HCT116 (cell line): ENCODE results near the gene ATG4B. TPM values are rescaled to one million over a fixed set of nuclear protein-coding genes. Genes with fewer than 3 reads are reported as not detected.

Source experiments
- ATAC-seq: fragments of 200-7000 bp; cut with Tn5 transposase; 2 replicates; pipeline ENCODE4 v1.9.1; 2020; ENCODE audit warnings: mild to moderate bottlenecking, moderate library complexity
- BruUV-seq: library from RNA; stranded (reverse); fragments of 400-500 nt; replicated peaks from 2 replicates; lab custom pipeline; 2021; lab: Mats Ljungman, UMichigan
- CTCF ChIA-PET: fragments of 300-600 bp; sonication (Branson Sonifier 250); formaldehyde crosslinking; loops from one replicate; lab custom pipeline; 2021; ENCODE audit warnings: antibody characterized with exemption; lab: Charles Lee
- POLR2A ChIA-PET: fragments of 300-600, 350-600 bp; sonication (Branson Sonifier 250); formaldehyde crosslinking; loops from one replicate; lab custom pipeline; 2021; ENCODE audit warnings: antibody characterized with exemption; lab: Charles Lee
- RAD21 ChIA-PET, 2 experiments: fragments of 300-600 bp; sonication (Branson Sonifier 250); formaldehyde crosslinking; loops; one replicate each; lab custom pipeline; 2023; ENCODE audit warnings: low total read pairs in 2 of 2; ENCODE audit not compliant: uncharacterized antibody in 2 of 2, unreplicated experiment in 2 of 2, low non-redundant PET in 1 of 2; lab: Charles Lee
- DNase-seq: peaks from one replicate; pipeline ENCODE4 v3.0.0-alpha.2; 2010; ENCODE audit warnings: low read depth, low spot score
- H2AFZ ChIP-seq: fragments of 200-600 bp; shearing (Covaris generic), sonication (generic); 2 replicates; pipeline ENCODE4 v1.6.1; 2017; ENCODE audit warnings: low read depth, mixed run types, mixed read lengths, antibody characterized with exemption, low read length; ENCODE audit not compliant: poor library complexity, severe bottlenecking
- H3K27ac ChIP-seq: 2 replicates; pipeline ENCODE4 v1.5.1; 2012; ENCODE audit warnings: low read depth, low read length
- H3K27me3 ChIP-seq: fragments of 200-600 bp; sonication (generic); 2 replicates; pipeline ENCODE4 v1.6.1; 2016; ENCODE audit warnings: mixed run types, low read length, mixed read lengths; ENCODE audit not compliant: insufficient read depth
- H3K36me3 ChIP-seq, 2 experiments: fragments of 200-500 bp in 1 of 2; fragments of 200-600 bp in 1 of 2; sonication (Bioruptor generic) in 1 of 2; sonication (generic) in 1 of 2; 2 replicates each; pipeline versions ENCODE4 v1.5.1 to v1.6.1; 2014 to 2016; ENCODE audit warnings: low read length in 2 of 2, inconsistent platforms in 1 of 2, mixed read lengths in 1 of 2, mixed run types in 1 of 2; ENCODE audit not compliant: insufficient read depth in 2 of 2, control insufficient read depth in 1 of 2
- H3K4me1 ChIP-seq, 2 experiments: fragments of 200-600 bp in 1 of 2; sonication (generic) in 1 of 2; 2 replicates each; pipeline versions ENCODE4 v1.5.1 to v1.6.1; 2012 to 2017; ENCODE audit warnings: low read length in 2 of 2, inconsistent platforms in 1 of 2, mild to moderate bottlenecking in 1 of 2, mixed read lengths in 1 of 2, mixed run types in 1 of 2, moderate library complexity in 1 of 2; ENCODE audit not compliant: insufficient read depth in 2 of 2, control insufficient read depth in 1 of 2
- H3K4me2 ChIP-seq: fragments of 200-600 bp; sonication (generic); 2 replicates; pipeline ENCODE4 v1.6.1; 2017; ENCODE audit warnings: mixed run types, low read length, mixed read lengths
- H3K4me3 ChIP-seq, 2 experiments: fragments of 200-600 bp in 1 of 2; sonication (generic) in 1 of 2; replicated peaks in 1 of 2; 2 replicates each; pipeline ENCODE4 v1.5.1; 2011 to 2016; ENCODE audit warnings: low read length in 2 of 2, control low read depth in 1 of 2, low read depth in 1 of 2, mild to moderate bottlenecking in 1 of 2, mixed read lengths in 1 of 2, mixed run types in 1 of 2
- H3K79me2 ChIP-seq: fragments of 200-600 bp; sonication (generic); 2 replicates; pipeline ENCODE4 v1.6.1; 2017; ENCODE audit warnings: mild to moderate bottlenecking, mixed run types, low read length, moderate library complexity, mixed read lengths; ENCODE audit not compliant: insufficient read depth
- H3K9ac ChIP-seq: fragments of 200-600 bp; sonication (generic); 2 replicates; pipeline ENCODE4 v1.6.1; 2016; ENCODE audit warnings: low read length, mixed read lengths
- H3K9me2 ChIP-seq: fragments of 200-600 bp; sonication (generic), shearing (Covaris generic); 2 replicates; pipeline ENCODE4 v1.6.1; 2017; ENCODE audit warnings: mixed run types, mild to moderate bottlenecking, moderate library complexity; ENCODE audit not compliant: insufficient read depth
- H3K9me3 ChIP-seq, 2 experiments: fragments of 200-500 bp in 1 of 2; fragments of 200-600 bp in 1 of 2; sonication (Bioruptor generic) in 1 of 2; sonication (generic) in 1 of 2; 2 replicates each; pipeline ENCODE4 v1.6.1; 2014 to 2017; ENCODE audit warnings: low read length in 2 of 2, mixed read lengths in 2 of 2, inconsistent platforms in 1 of 2, low read depth in 1 of 2, mild to moderate bottlenecking in 1 of 2, mixed run types in 1 of 2, moderate library complexity in 1 of 2; ENCODE audit not compliant: control insufficient read depth in 1 of 2, insufficient read depth in 1 of 2
- H4K20me1 ChIP-seq: fragments of 200-600 bp; sonication (generic), shearing (Covaris generic); 2 replicates; pipeline ENCODE4 v1.6.1; 2017; ENCODE audit warnings: mixed run types, mild to moderate bottlenecking, moderate library complexity; ENCODE audit not compliant: insufficient read depth
- ATF3 ChIP-seq: IDR thresholded peaks from 2 replicates; pipeline ENCODE4 v1.6.1; 2012
- CBX3 ChIP-seq: IDR thresholded peaks from 2 replicates; pipeline ENCODE4 v1.6.1; 2012; ENCODE audit warnings: low read depth
- CEBPB ChIP-seq: IDR thresholded peaks from 2 replicates; pipeline ENCODE4 v1.6.1; 2012; ENCODE audit warnings: low read depth
- CTCF ChIP-seq, 3 experiments: fragments of 200-600 bp in 1 of 3; sonication (generic) in 1 of 3; IDR thresholded peaks in 2 of 3; conservative IDR thresholded peaks in 1 of 3; 2 replicates each; pipeline ENCODE4 v1.5.1; 2012 to 2017; ENCODE audit warnings: low read depth in 2 of 3, low read length in 2 of 3, antibody characterized with exemption in 1 of 3, borderline replicate concordance in 1 of 3, control low read depth in 1 of 3, mild to moderate bottlenecking in 1 of 3, mixed read lengths in 1 of 3, mixed run types in 1 of 3, moderate library complexity in 1 of 3; ENCODE audit not compliant: insufficient read depth in 1 of 3
- EGR1 ChIP-seq: IDR thresholded peaks from 2 replicates; pipeline ENCODE4 v1.6.1; 2012; ENCODE audit warnings: low read depth
- EZH2 ChIP-seq: fragments of 200-600 bp; sonication (generic); IDR thresholded peaks from 2 replicates; pipeline ENCODE4 v1.6.1; 2017; ENCODE audit warnings: antibody characterized with exemption, mixed run types
- EZH2phosphoT487 ChIP-seq: fragments of 200-600 bp; IDR thresholded peaks from 2 replicates; pipeline ENCODE4 v1.6.1; 2018; ENCODE audit warnings: antibody characterized with exemption, borderline replicate concordance
- JUND ChIP-seq: IDR thresholded peaks from 2 replicates; pipeline ENCODE4 v1.6.1; 2012
- MAX ChIP-seq: IDR thresholded peaks from 2 replicates; pipeline ENCODE4 v1.6.1; 2012
- RAD21 ChIP-seq: IDR thresholded peaks from 2 replicates; pipeline ENCODE4 v1.6.1; 2012; ENCODE audit warnings: low read depth, mild to moderate bottlenecking
- SIN3A ChIP-seq: IDR thresholded peaks from 2 replicates; pipeline ENCODE4 v1.6.1; 2012; ENCODE audit warnings: low read depth
- SRF ChIP-seq: IDR thresholded peaks from 2 replicates; pipeline ENCODE4 v1.6.1; 2012; ENCODE audit warnings: low read depth
- TCF7L2 ChIP-seq: IDR thresholded peaks from 2 replicates; pipeline ENCODE4 v1.7.0; 2011; ENCODE audit warnings: borderline replicate concordance, inconsistent platforms; ENCODE audit not compliant: insufficient read depth, insufficient read length; ENCODE audit errors: extremely low read depth
- ZNF274 ChIP-seq: fragments of 200-500 bp; sonication (Bioruptor generic); IDR thresholded peaks from 2 replicates; pipeline ENCODE4 v1.6.1; 2014; ENCODE audit warnings: mild to moderate bottlenecking, low read depth, low read length, inconsistent platforms
- intact Hi-C: fragments of 100-400 bp; cut with micrococcal nuclease; formaldehyde crosslinking; loops from 2 replicates; pipeline ENCODE4 v1.10.0; 2022
- total RNA-seq: library from RNA; stranded (reverse); gene quantifications from one replicate; pipeline ENCODE4 v1.2.1, GENCODE V29; 2021; ENCODE audit not compliant: unreplicated experiment

The ATG4B gene
- total RNA-seq, 1 experiment from 2014 or later: 87.4 TPM

GRCh38 chr2:241673189-241673663 is 35.7 kb downstream of the ATG4B start:
- Histone ChIP-seq H3K4me2 (no peak overlapping the region), H2AFZ (no peak overlapping the region), H3K4me1 (peaks cover 0 to 3% of the 10 kb centered on the region in 2 experiments; a peak in 2 of 4 replicates), H3K9me3 (no peaks in the 10 kb centered on the region), H3K27ac (no peak overlapping the region), H3K4me3 (no peak overlapping the region), H3K9ac (no peak overlapping the region), H4K20me1 (no peaks in the 10 kb centered on the region)
- ChIA-PET CTCF (no interaction called here), RAD21 (no interaction called here)
- no TSS peak for BruUV-seq
- intact Hi-C loops: no loop called here
- ATAC-seq (no peak), DNase-seq (no peak)
- no peak for TF ChIP-seq EZH2
- TF ChIP-seq EZH2phosphoT487: no peak
- no peak for TF ChIP-seq SRF
- no peak for TF ChIP-seq MAX
- no peak for TF ChIP-seq CBX3
- TF ChIP-seq RAD21: no peak
- TF ChIP-seq CTCF (IDR thresholded peaks at IDR 0.05 in 2 of 3, conservative IDR thresholded peaks at IDR 0.05 in 1 of 3; ENCODE audit: borderline replicate concordance in 1 of 3, insufficient read depth in 1 of 3, low read depth in 2 of 3, low read length in 2 of 3): no peak
- TF ChIP-seq TCF7L2: no peak
- no peak for TF ChIP-seq ZNF274
- TF ChIP-seq SIN3A: no peak
- no peak for TF ChIP-seq JUND
- TF ChIP-seq CEBPB: no peak
- no peak for TF ChIP-seq EGR1
- TF ChIP-seq ATF3: no peak
- TF ChIP-seq, all 23 proteins: peak for 0
- H3K79me2 ChIP-seq: no peaks in the 10 kb centered on the region
- no peaks in the 10 kb centered on the region for H3K9me2 ChIP-seq
- no peaks in the 10 kb centered on the region for H3K27me3 ChIP-seq
- H3K36me3 ChIP-seq: peaks cover 15 to 20% of the 10 kb centered on the region in 2 experiments
- POLR2A ChIA-PET: no interaction called here
